Superior temporal gyrus (tissue), 1 donor: ENCODE data around the gene ZNF423.

Experiments
- DNase-seq: peaks from one replicate; pipeline ENCODE4 v3.0.0-alpha.2; 2016; ENCODE audit errors: extremely low spot score

The ZNF423 gene

DNA sequence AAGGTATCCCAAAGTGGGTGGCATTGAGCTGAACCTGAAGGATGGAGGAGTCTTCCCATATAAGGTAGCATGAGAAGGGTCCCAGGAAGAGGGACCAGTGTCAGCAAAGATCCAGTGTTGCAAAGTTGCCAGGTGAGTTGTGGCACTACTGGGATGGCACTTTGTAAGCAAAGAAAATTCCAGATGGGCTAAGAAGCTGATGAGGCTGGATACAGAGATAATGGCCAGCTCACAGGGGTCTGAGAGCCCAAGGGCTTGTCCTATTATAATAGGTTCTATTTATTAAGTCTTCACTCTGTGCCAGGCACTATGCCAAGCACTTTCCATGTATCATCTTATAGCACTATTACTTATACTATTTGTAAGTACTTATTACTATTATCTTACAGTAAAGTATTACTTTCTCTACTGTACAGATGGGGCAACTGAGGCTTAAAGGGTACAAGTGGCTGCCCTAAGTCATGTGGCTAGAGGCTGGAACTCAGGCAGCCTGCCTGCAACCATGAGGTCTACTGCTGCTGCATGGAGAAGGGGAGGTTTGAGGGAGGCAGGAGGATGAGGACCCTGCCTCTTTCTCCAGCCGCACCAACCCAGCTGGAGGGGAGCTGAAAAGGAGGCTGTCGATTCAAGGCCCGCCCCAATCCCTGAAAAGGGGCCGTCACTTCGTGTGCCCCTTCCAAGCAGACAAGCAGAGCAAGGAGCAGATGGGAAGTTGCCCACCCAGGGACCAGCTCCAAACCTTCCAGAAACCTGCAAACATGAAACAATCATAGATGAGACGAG is 395.8 kb downstream of the ZNF423 start:
- no peak for DNase-seq

DNA sequence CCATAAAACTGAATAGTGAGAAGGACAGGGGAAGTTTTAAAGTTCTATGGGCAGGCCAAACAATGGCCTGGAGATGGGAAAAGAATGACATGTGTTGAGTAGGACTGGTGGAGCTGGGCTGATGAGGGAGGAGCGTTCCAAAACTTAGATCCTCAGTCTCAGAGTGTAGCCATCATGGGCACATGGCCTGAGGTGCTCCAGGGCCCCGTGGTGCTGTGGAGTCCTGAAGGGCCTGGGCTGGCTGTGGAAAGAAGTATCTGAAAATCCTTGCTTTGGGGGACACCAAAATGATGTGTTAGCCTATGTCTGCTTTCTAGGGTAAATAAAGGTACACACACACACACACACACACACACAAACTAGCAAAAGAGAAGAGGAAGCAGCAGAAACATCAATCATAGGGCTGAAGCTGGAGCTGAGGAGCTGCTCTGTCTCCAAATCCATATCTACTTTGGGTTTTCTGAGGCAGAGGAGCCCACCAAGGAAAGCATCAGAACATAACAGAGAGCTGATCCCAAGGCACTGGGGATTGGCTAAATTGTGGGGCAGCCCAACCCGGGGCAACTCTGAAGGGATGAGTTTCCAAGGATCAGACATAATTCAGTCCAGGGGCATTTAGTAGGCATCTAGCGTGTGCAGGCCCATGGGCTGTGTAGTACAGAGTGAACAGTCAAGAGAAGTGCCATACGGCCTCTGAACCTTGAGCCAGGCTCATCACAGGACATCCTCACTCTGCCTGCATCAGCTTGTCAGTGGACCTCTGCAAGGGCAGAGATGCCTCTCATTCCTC is 397.1 kb downstream of the ZNF423 start:
- DNase-seq = no peak

- no peak for DNase-seq
Measured at GRCh38 chr16:49458243-49458642, 397.7 kb downstream of the ZNF423 start.

DNA sequence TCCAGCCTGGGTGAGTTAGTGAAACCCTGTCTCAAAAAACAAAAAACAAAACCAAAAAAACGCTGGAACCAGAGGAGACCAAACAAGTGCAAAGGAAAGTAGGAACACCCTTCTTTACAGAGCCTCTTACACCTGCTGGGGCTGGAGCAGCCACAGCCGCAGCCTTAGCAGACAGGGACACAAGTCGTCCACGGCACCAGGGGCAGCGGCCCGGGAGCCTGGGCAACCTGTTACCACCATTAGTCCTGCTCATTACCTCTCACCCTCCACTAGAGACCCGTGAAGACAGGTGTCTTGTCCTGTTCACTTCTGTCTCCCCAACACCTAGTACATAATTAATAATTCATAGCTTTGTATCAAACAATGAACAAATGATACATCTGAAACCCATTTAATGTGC is 398.7 kb downstream of the ZNF423 start:
- DNase-seq = no peak

- DNase-seq = no peak
Measured at GRCh38 chr16:49456763-49457162, 399.1 kb downstream of the ZNF423 start.

GRCh38 chr16:49455991-49456745 is 399.7 kb downstream of the ZNF423 start:
- DNase-seq = no peak

GRCh38 chr16:49455181-49455990 is 400.5 kb downstream of the ZNF423 start:
- DNase-seq = no peak

DNA sequence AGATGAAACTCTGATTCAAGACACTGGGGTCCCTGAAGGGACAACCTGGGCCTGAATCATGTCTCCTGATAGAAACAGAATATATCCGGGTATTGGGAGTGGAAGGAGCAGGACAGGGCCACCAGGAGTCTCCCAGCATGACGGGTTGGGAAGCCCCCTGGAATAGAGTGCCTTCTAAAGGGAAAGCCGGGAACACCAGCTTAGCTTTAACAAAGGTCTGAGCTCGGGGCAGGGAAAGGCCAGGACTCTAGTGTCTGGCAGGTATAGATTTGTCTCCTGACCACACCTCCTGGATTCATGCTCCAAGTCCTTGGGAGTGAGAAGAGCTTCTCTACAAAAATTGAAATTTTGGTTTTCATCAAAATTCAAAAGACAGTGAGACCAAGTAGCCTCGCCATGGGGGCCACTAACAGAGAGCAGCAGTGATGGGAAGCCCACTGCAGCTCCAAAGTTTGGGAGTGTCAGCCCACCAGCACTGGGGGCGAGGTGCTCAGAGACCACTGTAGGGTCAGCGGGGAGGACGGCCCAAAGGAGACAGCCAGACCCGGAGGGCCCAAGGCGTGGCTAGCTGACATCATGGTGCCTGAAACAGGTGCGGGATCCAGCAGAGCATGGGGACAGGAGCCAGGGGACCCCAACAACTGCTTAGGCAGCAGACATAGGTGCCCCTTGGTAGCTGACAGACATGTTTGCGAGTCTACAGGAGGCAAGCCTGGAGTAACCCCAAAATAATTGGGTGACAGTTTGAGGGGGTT is 401.3 kb downstream of the ZNF423 start:
- no peak for DNase-seq

DNA sequence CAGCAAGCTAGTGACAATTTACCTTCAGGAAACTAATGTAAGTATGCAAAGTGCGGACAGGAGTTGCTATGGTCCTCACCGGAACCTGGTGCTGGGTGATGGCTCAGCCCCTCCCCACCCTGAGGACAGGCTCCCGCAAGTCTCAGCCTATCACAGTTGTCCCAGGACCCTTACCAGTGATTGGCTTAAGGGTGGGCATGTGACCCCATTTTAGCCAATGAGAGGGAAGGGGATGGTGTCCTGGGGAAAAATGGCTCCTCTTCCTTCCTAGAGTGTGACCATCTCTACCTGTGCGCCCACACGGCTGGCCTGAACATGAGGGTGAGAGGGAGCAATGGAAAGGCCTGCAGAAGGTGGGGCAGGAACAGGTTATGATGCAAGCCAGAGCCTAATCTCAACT is 401.9 kb downstream of the ZNF423 start:
- no peak for DNase-seq

DNA sequence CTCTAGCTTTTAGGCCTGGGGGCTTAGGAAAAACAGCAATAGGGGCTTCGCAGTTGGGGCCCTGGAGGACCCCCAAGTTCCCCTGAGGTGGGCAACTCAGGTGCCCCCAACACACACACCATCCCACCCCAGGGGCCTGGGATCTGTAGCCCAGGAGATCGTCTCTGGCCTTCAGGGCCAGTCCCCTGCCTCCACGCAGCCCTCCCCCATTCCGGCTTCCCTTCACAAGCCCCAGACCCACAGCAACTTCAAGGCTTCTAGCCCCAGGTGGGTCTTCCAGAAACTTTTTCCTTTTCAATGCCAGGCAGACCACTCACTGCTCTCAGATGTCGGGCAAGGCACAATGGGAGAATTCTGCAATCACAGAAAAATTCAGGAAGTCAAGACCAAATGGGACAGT is 402.9 kb downstream of the ZNF423 start:
- DNase-seq = no peak

GRCh38 chr16:49452578-49452977 is 403.3 kb downstream of the ZNF423 start:
- no peak for DNase-seq

DNA sequence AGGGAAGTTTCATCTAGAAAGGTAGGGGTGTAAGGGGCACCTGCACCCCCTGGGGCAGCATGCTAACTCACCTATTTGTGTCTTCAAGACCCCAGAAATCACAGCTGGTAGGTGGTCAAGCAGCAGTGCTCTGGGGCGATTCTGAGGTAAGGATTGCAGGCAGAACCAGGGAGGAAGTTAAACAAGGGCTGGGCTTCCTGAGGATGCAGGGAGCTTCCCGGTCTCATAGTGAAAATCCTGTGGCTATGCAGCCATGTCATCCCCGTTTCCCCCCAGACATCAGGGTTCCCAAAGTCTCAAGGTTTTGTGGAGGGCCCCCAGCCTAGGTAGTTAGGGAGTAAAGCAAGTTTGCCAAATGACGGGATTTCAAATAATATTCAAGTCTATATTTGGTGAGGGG is 403.8 kb downstream of the ZNF423 start:
- no peak for DNase-seq

DNA sequence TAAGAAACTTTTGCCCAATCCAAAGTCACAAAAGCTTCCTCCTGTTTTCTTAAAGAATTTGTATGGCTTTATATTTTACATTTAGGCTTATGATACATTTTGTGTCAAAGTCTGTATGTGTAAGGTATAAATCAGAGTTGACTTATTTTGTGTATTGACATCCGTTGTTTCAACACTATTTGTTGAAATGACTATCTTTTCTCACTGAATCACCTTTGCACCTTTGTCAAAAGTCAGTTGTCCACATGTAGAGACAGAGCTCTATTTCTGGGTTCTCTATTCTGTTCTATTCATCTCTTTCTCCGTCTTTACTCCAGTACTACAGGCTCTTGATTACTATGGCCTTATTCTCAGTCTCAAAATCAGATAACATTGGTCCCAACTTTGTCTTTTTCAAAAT is 409.1 kb downstream of the ZNF423 start:
- DNase-seq = no peak

DNA sequence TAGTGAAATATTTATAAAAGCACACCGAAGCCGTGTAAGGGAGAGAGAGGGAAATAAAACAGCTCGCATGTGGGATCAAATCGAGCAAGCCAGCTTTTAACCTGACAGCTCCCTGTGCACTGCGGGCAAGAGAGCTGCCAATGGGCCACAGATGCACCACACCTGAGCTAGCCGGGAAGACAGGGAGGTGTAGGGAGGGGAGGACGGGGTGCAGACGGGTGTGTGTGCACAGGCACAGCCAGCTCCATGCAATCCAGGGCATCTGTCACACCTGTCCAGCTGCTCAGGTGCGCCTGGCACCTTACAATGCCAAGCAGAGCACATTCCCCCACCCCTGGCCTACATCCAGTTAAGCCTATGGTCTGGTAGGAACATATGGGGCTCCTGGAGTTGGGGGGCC is 412.3 kb downstream of the ZNF423 start:
- no peak for DNase-seq

DNA sequence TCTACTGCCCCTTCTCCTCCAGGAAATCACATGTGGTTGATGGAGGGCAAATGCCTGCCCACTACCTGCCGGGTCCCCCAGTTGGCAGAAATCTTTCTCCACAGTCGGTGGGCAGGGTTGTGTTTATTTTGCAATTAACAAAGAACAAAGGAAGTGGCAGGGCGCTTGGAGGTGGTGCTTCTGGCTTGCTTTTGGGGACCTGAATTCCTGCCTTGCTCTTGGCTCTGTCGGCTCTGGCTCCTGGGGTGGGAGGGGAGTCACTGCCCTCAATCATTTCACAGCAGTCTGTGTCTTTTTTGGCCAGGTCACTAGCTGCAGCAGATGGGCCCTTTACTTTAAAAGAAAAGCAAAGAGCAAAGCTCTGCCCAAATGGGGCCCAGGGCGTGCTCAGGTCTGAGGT is 413.1 kb downstream of the ZNF423 start:
- DNase-seq = no peak

DNA sequence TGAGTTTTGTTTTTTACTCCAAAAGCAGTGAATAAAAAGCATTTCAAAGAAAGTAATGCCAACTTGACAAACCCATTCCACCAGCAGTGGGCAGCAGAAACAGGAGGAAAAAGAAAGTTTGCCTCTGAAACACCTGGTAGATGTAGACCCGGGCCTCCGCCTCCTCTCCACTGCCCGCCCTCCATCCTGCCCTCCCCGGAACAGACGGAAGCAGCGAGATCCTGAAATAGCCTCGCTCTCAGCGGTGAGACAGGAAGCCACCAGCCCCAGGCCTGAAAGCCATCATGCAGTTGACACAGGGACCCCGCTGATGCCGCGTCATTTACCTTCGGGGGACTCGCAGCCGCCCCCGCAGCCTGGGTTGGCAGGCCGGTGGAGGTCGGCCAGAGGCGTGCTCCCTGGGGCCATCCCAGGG is 414.5 kb downstream of the ZNF423 start:
- no peak for DNase-seq

GRCh38 chr16:49440156-49441065 is 415.5 kb downstream of the ZNF423 start:
- DNase-seq = peak; percentile 38

- no peak for DNase-seq
Measured at GRCh38 chr16:49439676-49440075, 416.2 kb downstream of the ZNF423 start.

GRCh38 chr16:49439050-49439449 is 416.9 kb downstream of the ZNF423 start:
- DNase-seq = no peak
